Adrenal gland (tissue), 5 donors: ENCODE measurements around the gene ATP6V1G1.

Source experiments
- CTCF ChIP-seq, 6 experiments: fragments of 450-650 bp in 4 of 6; fragments of 200-600 bp in 2 of 6; sonication (generic) in 1 of 6; IDR thresholded peaks; 1 replicate in 5 of 6; 2 replicates in 1 of 6; pipeline versions ENCODE4 v1.5.1 to v1.8.0; 2016 to 2021; ENCODE audit warnings: antibody characterized with exemption in 6 of 6, mild to moderate bottlenecking in 2 of 6, moderate library complexity in 1 of 6
- POLR2A ChIP-seq, 2 donors: fragments of 450-650 bp; IDR thresholded peaks; one replicate each; pipeline ENCODE4 v1.6.1; 2017; ENCODE audit warnings: antibody characterized with exemption in 2 of 2, mild to moderate bottlenecking in 2 of 2, moderate library complexity in 1 of 2
- donor health status: DM: no; HTN: no; CAD: no.

DNA sequence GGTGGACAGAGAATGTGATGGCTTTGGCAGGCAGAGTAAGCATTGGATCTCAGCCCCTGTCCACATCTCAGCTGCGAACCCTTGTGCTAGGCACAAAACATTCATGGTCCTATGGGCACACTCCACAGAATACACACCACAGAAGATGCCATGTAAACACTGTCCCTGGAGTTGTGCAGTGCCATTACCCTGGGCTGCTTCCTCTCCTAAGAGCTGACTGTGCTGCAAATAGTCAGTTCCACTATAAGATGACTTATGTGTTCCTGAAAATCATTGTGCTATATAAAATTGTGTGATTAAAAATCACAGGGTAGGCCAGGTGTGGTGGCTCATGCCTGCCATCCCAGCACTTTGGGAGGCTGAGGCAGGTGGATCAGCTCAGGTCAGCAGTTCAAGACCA, 31.9 kb upstream of the ATP6V1G1 start:
- TF ChIP-seq CTCF (IDR thresholded peaks at IDR 0.05) (no peak), POLR2A (IDR thresholded peaks at IDR 0.05) (no peak)
